H9 (cell line): ENCODE data around the gene USP40. TPM values are rescaled to one million over a fixed set of nuclear protein-coding genes. Genes with fewer than 3 reads are reported as not detected.

Source experiments
- DNase-seq: peaks from one replicate; pipeline ENCODE4 v3.0.0-alpha.2; 2017
- H2AFZ ChIP-seq: one replicate; pipeline ENCODE4 v1.6.1; 2013; ENCODE audit warnings: mild to moderate bottlenecking, low read length, control low read depth, moderate library complexity
- H2AK5ac ChIP-seq: 2 replicates; pipeline ENCODE4 v1.6.1; 2013; ENCODE audit warnings: low read length, control low read depth, mixed read lengths; ENCODE audit not compliant: insufficient read length
- H2BK120ac ChIP-seq: one replicate; pipeline ENCODE4 v1.6.1; 2013; ENCODE audit warnings: low read depth, mild to moderate bottlenecking, low read length, control low read depth, inconsistent platforms; ENCODE audit not compliant: poor library complexity, severe bottlenecking
- H2BK12ac ChIP-seq: 2 replicates; pipeline ENCODE4 v1.6.1; 2013; ENCODE audit warnings: low read length, control low read depth, mixed read lengths, low read depth; ENCODE audit not compliant: insufficient read length
- H2BK15ac ChIP-seq: 2 replicates; pipeline ENCODE4 v1.6.1; 2013; ENCODE audit warnings: low read depth, low read length, control low read depth
- H2BK20ac ChIP-seq: one replicate; pipeline ENCODE4 v1.6.1; 2013; ENCODE audit warnings: low read depth, mild to moderate bottlenecking, low read length, control low read depth, inconsistent platforms; ENCODE audit not compliant: poor library complexity, severe bottlenecking
- H2BK5ac ChIP-seq: 2 replicates; pipeline ENCODE4 v1.6.1; 2013; ENCODE audit warnings: low read length, control low read depth, mixed read lengths; ENCODE audit not compliant: insufficient read length
- H3K14ac ChIP-seq: 2 replicates; pipeline ENCODE4 v1.6.1; 2013; ENCODE audit warnings: low read length, control low read depth; ENCODE audit not compliant: insufficient read depth
- H3K18ac ChIP-seq: 2 replicates; pipeline ENCODE4 v1.6.1; 2013; ENCODE audit warnings: low read depth, mild to moderate bottlenecking, mixed read lengths, low read length, control low read depth; ENCODE audit not compliant: insufficient read length
- H3K23ac ChIP-seq: 2 replicates; pipeline ENCODE4 v1.6.1; 2013; ENCODE audit warnings: low read length, control low read depth, mixed read lengths, low read depth; ENCODE audit not compliant: insufficient read length
- H3K23me2 ChIP-seq: 2 replicates; pipeline ENCODE4 v1.6.1; 2013; ENCODE audit warnings: low read depth, mild to moderate bottlenecking, mixed read lengths, low read length, control low read depth; ENCODE audit not compliant: insufficient read length, poor library complexity, severe bottlenecking
- H3K27ac ChIP-seq: 2 replicates; pipeline ENCODE4 v1.5.1; 2013; ENCODE audit warnings: low read length, control low read depth, mixed read lengths, low read depth; ENCODE audit not compliant: insufficient read length
- H3K27me3 ChIP-seq: 2 replicates; pipeline ENCODE4 v1.6.1; 2013; ENCODE audit warnings: low read length, control low read depth, inconsistent platforms; ENCODE audit not compliant: insufficient read depth
- H3K4ac ChIP-seq: 2 replicates; pipeline ENCODE4 v1.6.1; 2013; ENCODE audit warnings: low read depth, mild to moderate bottlenecking, control low read depth, inconsistent platforms, low read length, moderate library complexity
- H3K4me1 ChIP-seq: 2 replicates; pipeline ENCODE4 v1.6.1; 2013; ENCODE audit warnings: low read length, control low read depth, inconsistent platforms; ENCODE audit not compliant: insufficient read depth
- H3K4me2 ChIP-seq: 2 replicates; pipeline ENCODE4 v1.6.1; 2013; ENCODE audit warnings: low read length, control low read depth, mixed read lengths; ENCODE audit not compliant: insufficient read length, insufficient read depth
- H3K56ac ChIP-seq: 2 replicates; pipeline ENCODE4 v1.6.1; 2013; ENCODE audit warnings: low read depth, mild to moderate bottlenecking, mixed read lengths, low read length, control low read depth; ENCODE audit not compliant: insufficient read length
- H3K79me1 ChIP-seq: 2 replicates; pipeline ENCODE4 v1.6.1; 2013; ENCODE audit warnings: low read depth, mild to moderate bottlenecking, moderate library complexity, low read length, control low read depth, inconsistent platforms; ENCODE audit not compliant: insufficient read depth, poor library complexity, severe bottlenecking
- H3K79me2 ChIP-seq: 2 replicates; pipeline ENCODE4 v1.6.1; 2013; ENCODE audit warnings: low read length, control low read depth, inconsistent platforms; ENCODE audit not compliant: insufficient read depth
- H3K9ac ChIP-seq: 2 replicates; pipeline ENCODE4 v1.6.1; 2013; ENCODE audit warnings: low read length, control low read depth, mixed read lengths; ENCODE audit not compliant: insufficient read length; ENCODE audit errors: extremely low read depth
- H3K9me3 ChIP-seq: one replicate; pipeline ENCODE4 v1.6.1; 2013; ENCODE audit warnings: low read depth, low read length, inconsistent platforms; ENCODE audit not compliant: control insufficient read depth
- H3T11ph ChIP-seq: one replicate; pipeline ENCODE4 v1.6.1; 2013; ENCODE audit warnings: mild to moderate bottlenecking, low read length, control low read depth, inconsistent platforms
- H4K20me1 ChIP-seq: one replicate; pipeline ENCODE4 v1.6.1; 2013; ENCODE audit not compliant: control insufficient read depth, insufficient read length, insufficient read depth
- H4K5ac ChIP-seq: 2 replicates; pipeline ENCODE4 v1.6.1; 2013; ENCODE audit warnings: low read depth, mild to moderate bottlenecking, mixed read lengths, low read length, control low read depth; ENCODE audit not compliant: insufficient read length
- H4K8ac ChIP-seq: replicated peaks from 2 replicates; pipeline ENCODE4 v1.6.1; 2013; ENCODE audit warnings: low read length, control low read depth, mixed read lengths, low read depth; ENCODE audit not compliant: insufficient read length
- H4K91ac ChIP-seq: 2 replicates; pipeline ENCODE4 v1.6.1; 2013; ENCODE audit warnings: low read depth, mild to moderate bottlenecking, moderate library complexity, mixed read lengths, low read length, control low read depth; ENCODE audit not compliant: insufficient read length
- H3K27ac Mint-ChIP-seq, 3 experiments: 2 replicates in 2 of 3; 3 replicates in 1 of 3; pipeline ENCODE4 v1.8.0; 2020 to 2021; ENCODE audit warnings: mixed read lengths in 3 of 3, mild to moderate bottlenecking in 1 of 3, moderate library complexity in 1 of 3
- H3K27me3 Mint-ChIP-seq: 2 replicates; pipeline ENCODE4 v1.8.0; 2021; ENCODE audit warnings: low read depth, mild to moderate bottlenecking, moderate library complexity, mixed read lengths
- H3K36me3 Mint-ChIP-seq, 3 experiments: 2 replicates in 2 of 3; 3 replicates in 1 of 3; pipeline ENCODE4 v1.8.0; 2020 to 2021; ENCODE audit warnings: low read depth in 3 of 3, mixed read lengths in 3 of 3; ENCODE audit not compliant: insufficient read depth in 1 of 3
- H3K4me1 Mint-ChIP-seq, 2 experiments: 2 replicates each; pipeline ENCODE4 v1.8.0; 2020; ENCODE audit warnings: mixed read lengths in 2 of 2
- H3K4me3 Mint-ChIP-seq, 2 experiments: 2 replicates in 1 of 2; 3 replicates in 1 of 2; pipeline ENCODE4 v1.8.0; 2020 to 2021; ENCODE audit warnings: mild to moderate bottlenecking in 2 of 2, mixed read lengths in 2 of 2, moderate library complexity in 1 of 2
- H3K9me3 Mint-ChIP-seq, 2 experiments: 2 replicates in 1 of 2; 3 replicates in 1 of 2; pipeline ENCODE4 v1.8.0; 2020; ENCODE audit warnings: mild to moderate bottlenecking in 2 of 2, mixed read lengths in 2 of 2, moderate library complexity in 1 of 2
- WGBS: extraction: QIAGEN DNeasy Blood & Tissue Kit; methylation state at CpG from one replicate; pipeline ENCODE4 v1.1.7; 2013; ENCODE audit warnings: missing lambda C conversion rate, low lambda C conversion rate, mixed read lengths; ENCODE audit not compliant: insufficient read length; ENCODE audit errors: extremely low coverage; 5-methylcytosine and 5-hydroxymethylcytosine counted together
- total RNA-seq: library from RNA; stranded (reverse); gene quantifications from 2 replicates; pipeline ENCODE4 v1.2.1, GENCODE V29; 2021
- TF ChIP-seq, protein P1 (sequence below): fragments of 200-600 bp; sonication (generic); conservative IDR thresholded peaks from 3 replicates; pipeline ENCODE4 v1.8.0; 2021; ENCODE audit warnings: antibody characterized with exemption, mild to moderate bottlenecking

The USP40 gene
- total RNA-seq, 1 experiment from 2014 or later: 7.5 TPM

DNA sequence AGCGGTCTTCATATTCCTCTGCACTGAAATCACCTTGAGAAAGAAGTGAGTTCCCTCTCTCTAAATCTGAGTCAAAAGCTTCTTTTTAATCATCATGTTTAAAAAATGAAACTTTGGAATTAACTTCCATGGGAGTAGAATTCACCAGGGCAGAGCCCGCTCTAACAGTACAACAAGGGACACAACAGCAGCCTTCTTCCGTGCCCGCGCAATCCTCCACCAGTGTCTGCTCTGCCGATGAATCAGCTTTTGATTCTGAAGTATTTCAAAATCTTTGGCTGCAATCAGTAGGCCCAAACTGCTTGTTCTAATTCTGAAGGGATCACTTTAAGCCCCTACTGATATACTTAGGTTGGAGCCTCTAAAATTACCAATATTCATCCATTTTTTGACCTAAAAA lies 76.9 kb downstream of the USP40 start:
- Histone ChIP-seq H4K8ac (no peak overlapping the region), H3K79me2 (no peaks in the 10 kb centered on the region), H3K27me3 (no peaks in the 10 kb centered on the region), H3K4me1 (no peaks in the 10 kb centered on the region), H3K4me2 (no peak overlapping the region), H3K9me3 (no peaks in the 10 kb centered on the region), H3K79me1 (no peaks in the 10 kb centered on the region), H3K27ac (no peak overlapping the region), H3K14ac (no peak overlapping the region), H2AFZ (no peak overlapping the region), H2BK20ac (no peak overlapping the region), H3K56ac (no peak overlapping the region), H3K18ac (no peak overlapping the region), H2BK120ac (no peak overlapping the region), H2BK5ac (no peak overlapping the region), H3K4ac (no peak overlapping the region), H3K23me2 (no peaks in the 10 kb centered on the region), H4K20me1 (no peaks in the 10 kb centered on the region), H4K5ac (no peak overlapping the region), H3K9ac (no peak overlapping the region), H3K23ac (no peak overlapping the region), H2BK12ac (no peak overlapping the region), H4K91ac (no peak overlapping the region), H2AK5ac (no peak overlapping the region), H2BK15ac (no peak overlapping the region), H3T11ph (no peak overlapping the region)
- WGBS: no CpG with 5 or more reads among the region's 6 CpGs
- TF ChIP-seq, protein P1, sequence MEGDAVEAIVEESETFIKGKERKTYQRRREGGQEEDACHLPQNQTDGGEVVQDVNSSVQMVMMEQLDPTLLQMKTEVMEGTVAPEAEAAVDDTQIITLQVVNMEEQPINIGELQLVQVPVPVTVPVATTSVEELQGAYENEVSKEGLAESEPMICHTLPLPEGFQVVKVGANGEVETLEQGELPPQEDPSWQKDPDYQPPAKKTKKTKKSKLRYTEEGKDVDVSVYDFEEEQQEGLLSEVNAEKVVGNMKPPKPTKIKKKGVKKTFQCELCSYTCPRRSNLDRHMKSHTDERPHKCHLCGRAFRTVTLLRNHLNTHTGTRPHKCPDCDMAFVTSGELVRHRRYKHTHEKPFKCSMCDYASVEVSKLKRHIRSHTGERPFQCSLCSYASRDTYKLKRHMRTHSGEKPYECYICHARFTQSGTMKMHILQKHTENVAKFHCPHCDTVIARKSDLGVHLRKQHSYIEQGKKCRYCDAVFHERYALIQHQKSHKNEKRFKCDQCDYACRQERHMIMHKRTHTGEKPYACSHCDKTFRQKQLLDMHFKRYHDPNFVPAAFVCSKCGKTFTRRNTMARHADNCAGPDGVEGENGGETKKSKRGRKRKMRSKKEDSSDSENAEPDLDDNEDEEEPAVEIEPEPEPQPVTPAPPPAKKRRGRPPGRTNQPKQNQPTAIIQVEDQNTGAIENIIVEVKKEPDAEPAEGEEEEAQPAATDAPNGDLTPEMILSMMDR: no peak
- DNase-seq: no peak
- H3K4me3 Mint-ChIP-seq: no peak overlapping the region
- no peaks in the 10 kb centered on the region for H3K4me1 Mint-ChIP-seq
- H3K9me3 Mint-ChIP-seq: no peaks in the 10 kb centered on the region
- peak overlapping the region in 2 of 3 experiments; percentile 9 to 63; a peak in 2 of 7 replicates for H3K27ac Mint-ChIP-seq
- peaks cover 6% of the 10 kb centered on the region in 3 experiments; a peak in 3 of 7 replicates for H3K36me3 Mint-ChIP-seq
- H3K27me3 Mint-ChIP-seq: no peaks in the 10 kb centered on the region
